ENCODE data around the gene SATB1.
A peak's percentile ranks its signal among the peaks of the same experiment; 100 is the strongest.

The SATB1 gene

GRCh38 chr3:18386274-18386890 lies 38.8 kb downstream of the SATB1 start:
- no peak overlapping the region for H2AK5ac ChIP-seq (ENCODE audit: low read depth, low read length)
- H2BK5ac ChIP-seq (ENCODE audit: low read length): no peak overlapping the region
- no peak overlapping the region for H2BK120ac ChIP-seq (ENCODE audit: low read depth, low read length)
- H3K4ac ChIP-seq (ENCODE audit: low read length): no peak overlapping the region
- H3K36me3 ChIP-seq (replicated peaks in 1 of 2; ENCODE audit: control insufficient read depth in 2 of 2, insufficient read depth in 2 of 2, low read length in 2 of 2): no peaks in the 10 kb centered on the region
- H3K79me1 ChIP-seq (ENCODE audit: low read depth, low read length): no peaks in the 10 kb centered on the region
- no peak overlapping the region for H3K18ac ChIP-seq (ENCODE audit: low read length)
- H3K23ac ChIP-seq (ENCODE audit: low read depth, low read length, poor library complexity): no peak overlapping the region
- no peak overlapping the region for H3K9ac ChIP-seq (ENCODE audit: low read depth, low read length, poor library complexity)
- H3K4me1 ChIP-seq (ENCODE audit: control insufficient read depth in 2 of 2, insufficient read depth in 1 of 2, low read depth in 1 of 2, low read length in 2 of 2): no peaks in the 10 kb centered on the region
- no peak overlapping the region for H3K27ac ChIP-seq (replicated peaks; ENCODE audit: low read length)
- no peak overlapping the region for H2BK15ac ChIP-seq (ENCODE audit: low read length)
- DNase-seq (ENCODE audit: low spot score): no peak
- H3K14ac ChIP-seq (ENCODE audit: low read length): no peak overlapping the region
- no peaks in the 10 kb centered on the region for H3K27me3 ChIP-seq (ENCODE audit: control insufficient read depth in 3 of 3, insufficient read depth in 3 of 3, low read depth in 1 of 3, low read length in 3 of 3)
- no peaks in the 10 kb centered on the region for H3K9me3 ChIP-seq (replicated peaks in 1 of 2; ENCODE audit: control insufficient read depth in 2 of 2, insufficient read depth in 1 of 2, low read depth in 1 of 2, low read length in 2 of 2)
- no peak overlapping the region for H2AFZ ChIP-seq (ENCODE audit: low read length)
- H4K91ac ChIP-seq (ENCODE audit: low read depth, low read length, poor library complexity): no peak overlapping the region
- WGBS, 2 donors (ENCODE audit: extremely low coverage in 2 of 2, insufficient read length in 2 of 2, insufficient replicate concordance in 1 of 2): no CpG with 5 or more reads among the region's 9 CpGs
- H4K8ac ChIP-seq (ENCODE audit: low read depth, low read length): no peak overlapping the region
- no peak overlapping the region for H3K4me2 ChIP-seq (ENCODE audit: insufficient read depth, low read length, poor library complexity, severe bottlenecking)
- no peak overlapping the region for H3K4me3 ChIP-seq (ENCODE audit: low read length in 2 of 2)
- no peak overlapping the region for H2BK12ac ChIP-seq (ENCODE audit: low read length)

GRCh38 chr3:18385706-18386105 lies 39.4 kb downstream of the SATB1 start:
- Histone ChIP-seq H4K91ac (ENCODE audit: low read depth, low read length, poor library complexity) (no peak overlapping the region), H4K8ac (ENCODE audit: low read depth, low read length) (no peak overlapping the region), H3K4me1 (ENCODE audit: control insufficient read depth in 2 of 2, insufficient read depth in 1 of 2, low read depth in 1 of 2, low read length in 2 of 2) (no peaks in the 10 kb centered on the region), H3K9me3 (replicated peaks in 1 of 2; ENCODE audit: control insufficient read depth in 2 of 2, insufficient read depth in 1 of 2, low read depth in 1 of 2, low read length in 2 of 2) (no peaks in the 10 kb centered on the region), H2BK15ac (ENCODE audit: low read length) (no peak overlapping the region), H2AK5ac (ENCODE audit: low read depth, low read length) (no peak overlapping the region), H3K4ac (ENCODE audit: low read length) (no peak overlapping the region), H3K27ac (replicated peaks; ENCODE audit: low read length) (no peak overlapping the region), H2BK5ac (ENCODE audit: low read length) (no peak overlapping the region), H2BK120ac (ENCODE audit: low read depth, low read length) (no peak overlapping the region), H2BK12ac (ENCODE audit: low read length) (no peak overlapping the region), H3K4me2 (ENCODE audit: insufficient read depth, low read length, poor library complexity, severe bottlenecking) (no peak overlapping the region), H3K23ac (ENCODE audit: low read depth, low read length, poor library complexity) (no peak overlapping the region), H3K36me3 (replicated peaks in 1 of 2; ENCODE audit: control insufficient read depth in 2 of 2, insufficient read depth in 2 of 2, low read length in 2 of 2) (no peaks in the 10 kb centered on the region), H3K14ac (ENCODE audit: low read length) (no peak overlapping the region), H3K27me3 (ENCODE audit: control insufficient read depth in 3 of 3, insufficient read depth in 3 of 3, low read depth in 1 of 3, low read length in 3 of 3) (no peaks in the 10 kb centered on the region), H3K18ac (ENCODE audit: low read length) (no peak overlapping the region), H2AFZ (ENCODE audit: low read length) (no peak overlapping the region), H3K79me1 (ENCODE audit: low read depth, low read length) (no peaks in the 10 kb centered on the region), H3K4me3 (ENCODE audit: low read length in 2 of 2) (no peak overlapping the region), H3K9ac (ENCODE audit: low read depth, low read length, poor library complexity) (no peak overlapping the region)
- no CpG with 5 or more reads among the region's 4 CpGs for WGBS, 2 donors (ENCODE audit: extremely low coverage in 2 of 2, insufficient read length in 2 of 2, insufficient replicate concordance in 1 of 2)
- DNase-seq (ENCODE audit: low spot score): no peak

- Histone ChIP-seq H4K8ac (ENCODE audit: low read depth, low read length) (no peak overlapping the region), H3K79me1 (ENCODE audit: low read depth, low read length) (no peaks in the 10 kb centered on the region), H2BK15ac (ENCODE audit: low read length) (no peak overlapping the region), H3K27me3 (ENCODE audit: control insufficient read depth in 3 of 3, insufficient read depth in 3 of 3, low read depth in 1 of 3, low read length in 3 of 3) (no peaks in the 10 kb centered on the region), H3K4ac (ENCODE audit: low read length) (no peak overlapping the region), H3K27ac (replicated peaks; ENCODE audit: low read length) (no peak overlapping the region), H3K36me3 (replicated peaks in 1 of 2; ENCODE audit: control insufficient read depth in 2 of 2, insufficient read depth in 2 of 2, low read length in 2 of 2) (no peaks in the 10 kb centered on the region), H3K18ac (ENCODE audit: low read length) (no peak overlapping the region), H2BK120ac (ENCODE audit: low read depth, low read length) (no peak overlapping the region), H2AFZ (ENCODE audit: low read length) (no peak overlapping the region), H3K9me3 (replicated peaks in 1 of 2; ENCODE audit: control insufficient read depth in 2 of 2, insufficient read depth in 1 of 2, low read depth in 1 of 2, low read length in 2 of 2) (no peaks in the 10 kb centered on the region), H3K9ac (ENCODE audit: low read depth, low read length, poor library complexity) (no peak overlapping the region), H3K4me3 (ENCODE audit: low read length in 2 of 2) (no peak overlapping the region), H3K23ac (ENCODE audit: low read depth, low read length, poor library complexity) (no peak overlapping the region), H4K91ac (ENCODE audit: low read depth, low read length, poor library complexity) (no peak overlapping the region), H3K4me1 (ENCODE audit: control insufficient read depth in 2 of 2, insufficient read depth in 1 of 2, low read depth in 1 of 2, low read length in 2 of 2) (no peaks in the 10 kb centered on the region), H3K4me2 (ENCODE audit: insufficient read depth, low read length, poor library complexity, severe bottlenecking) (no peak overlapping the region), H2BK12ac (ENCODE audit: low read length) (no peak overlapping the region), H2BK5ac (ENCODE audit: low read length) (no peak overlapping the region), H3K14ac (ENCODE audit: low read length) (no peak overlapping the region), H2AK5ac (ENCODE audit: low read depth, low read length) (no peak overlapping the region)
- no peak for DNase-seq (ENCODE audit: low spot score)
These were observed 42.3 kb downstream of the SATB1 start for GRCh38 chr3:18382760-18383369.

GRCh38 chr3:18379647-18380046 lies 45.5 kb downstream of the SATB1 start:
- DNase-seq (ENCODE audit: low spot score): no peak
- Histone ChIP-seq H3K27me3 (ENCODE audit: control insufficient read depth in 3 of 3, insufficient read depth in 3 of 3, low read depth in 1 of 3, low read length in 3 of 3) (no peaks in the 10 kb centered on the region), H3K79me1 (ENCODE audit: low read depth, low read length) (no peaks in the 10 kb centered on the region), H3K36me3 (replicated peaks in 1 of 2; ENCODE audit: control insufficient read depth in 2 of 2, insufficient read depth in 2 of 2, low read length in 2 of 2) (no peaks in the 10 kb centered on the region), H2BK12ac (ENCODE audit: low read length) (no peak overlapping the region), H2BK120ac (ENCODE audit: low read depth, low read length) (no peak overlapping the region), H3K4ac (ENCODE audit: low read length) (no peak overlapping the region), H2BK15ac (ENCODE audit: low read length) (no peak overlapping the region), H2AFZ (ENCODE audit: low read length) (no peak overlapping the region), H3K9me3 (replicated peaks in 1 of 2; ENCODE audit: control insufficient read depth in 2 of 2, insufficient read depth in 1 of 2, low read depth in 1 of 2, low read length in 2 of 2) (no peaks in the 10 kb centered on the region), H3K4me1 (ENCODE audit: control insufficient read depth in 2 of 2, insufficient read depth in 1 of 2, low read depth in 1 of 2, low read length in 2 of 2) (no peaks in the 10 kb centered on the region), H3K27ac (replicated peaks; ENCODE audit: low read length) (no peak overlapping the region), H3K9ac (ENCODE audit: low read depth, low read length, poor library complexity) (no peak overlapping the region), H3K4me2 (ENCODE audit: insufficient read depth, low read length, poor library complexity, severe bottlenecking) (peak overlapping the region; percentile 2), H3K18ac (ENCODE audit: low read length) (no peak overlapping the region), H2BK5ac (ENCODE audit: low read length) (no peak overlapping the region), H4K91ac (ENCODE audit: low read depth, low read length, poor library complexity) (no peak overlapping the region), H3K14ac (ENCODE audit: low read length) (no peak overlapping the region), H3K23ac (ENCODE audit: low read depth, low read length, poor library complexity) (no peak overlapping the region), H3K4me3 (ENCODE audit: low read length in 2 of 2) (no peak overlapping the region), H4K8ac (ENCODE audit: low read depth, low read length) (no peak overlapping the region), H2AK5ac (ENCODE audit: low read depth, low read length) (no peak overlapping the region)
- no CpG with 5 or more reads among the region's 2 CpGs for WGBS, 2 donors (ENCODE audit: extremely low coverage in 2 of 2, insufficient read length in 2 of 2, insufficient replicate concordance in 1 of 2)
